GM19043 (cell line): ENCODE results near the gene PDZD7.
"Not testable (repeated sequence)": the region's sequence is repeated elsewhere in the genome, so short reads cannot be mapped to it uniquely, and the experiment has no call there.

Experiments
- ATAC-seq: cut with Tn5 transposase; IDR thresholded peaks from one replicate; pipeline ENCODE4 v1.9.1; 2021; ENCODE audit warnings: low read depth; ENCODE audit not compliant: unreplicated experiment

PDZD7 gene

DNA sequence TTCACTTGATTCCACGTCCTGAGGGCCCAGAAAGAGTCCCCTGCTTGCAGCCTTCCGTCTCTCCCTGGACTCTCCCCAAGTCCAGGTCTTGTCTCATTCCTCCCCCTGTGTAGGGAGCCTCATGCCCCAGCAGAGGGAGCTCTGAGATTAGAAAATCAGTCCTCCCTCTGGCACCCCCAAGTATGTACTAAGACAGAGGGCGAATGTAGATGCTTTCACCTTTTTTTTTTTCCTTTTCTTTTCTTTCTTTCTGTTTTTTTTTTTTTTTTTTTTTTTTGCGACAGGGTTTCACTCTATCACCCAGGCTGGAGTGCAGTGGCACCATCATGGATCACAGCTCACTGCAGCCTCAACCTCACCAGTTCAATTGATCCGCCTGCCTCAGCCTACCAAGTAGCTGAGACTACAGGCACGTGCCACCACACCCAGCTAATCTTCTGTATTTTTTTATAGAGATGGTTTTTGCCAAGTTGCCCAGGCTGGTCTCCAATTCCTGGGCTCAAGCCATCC, 10.4 kb upstream of the PDZD7 start:
- ATAC-seq, result no peak

DNA sequence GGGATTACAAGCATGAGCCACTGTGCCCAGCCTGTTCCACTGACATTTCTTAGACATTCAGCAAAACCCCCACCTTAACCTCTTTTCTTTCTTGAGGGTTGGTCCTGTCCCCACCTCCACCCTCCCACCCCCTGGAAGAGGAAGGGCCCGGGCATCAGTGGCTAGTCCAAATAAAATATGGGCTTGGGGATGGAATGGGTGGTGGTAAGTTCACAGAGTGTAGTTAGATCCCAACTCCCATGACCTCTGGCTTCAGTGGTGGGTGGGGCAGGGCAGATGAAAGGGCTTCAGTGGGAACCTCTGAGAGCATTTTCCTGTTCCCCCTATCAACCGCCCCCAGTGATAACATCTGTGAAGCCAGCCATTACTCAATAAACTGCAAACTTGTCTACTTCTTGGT, 9.9 kb upstream of the PDZD7 start:
- no peak for ATAC-seq

DNA sequence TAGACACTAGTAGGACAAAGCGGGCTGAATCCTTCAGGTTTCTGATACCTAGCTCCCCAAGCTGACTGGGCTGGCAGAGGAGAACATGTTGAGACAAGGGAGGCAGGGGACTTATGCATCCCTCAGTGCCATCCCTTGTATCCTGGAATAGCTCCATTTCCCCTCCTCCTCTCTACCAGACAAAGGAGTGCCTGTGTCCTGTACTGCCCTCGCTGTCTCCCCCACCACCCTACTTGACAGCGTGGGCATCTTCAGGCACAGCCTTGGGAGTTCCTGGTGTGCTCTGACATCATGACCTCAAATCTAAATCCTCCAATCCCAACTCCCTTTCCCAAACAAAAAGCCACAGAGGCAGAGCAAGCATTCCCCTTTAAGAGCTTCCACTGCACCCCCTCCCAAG, 9.1 kb upstream of the PDZD7 start:
- no peak for ATAC-seq

DNA sequence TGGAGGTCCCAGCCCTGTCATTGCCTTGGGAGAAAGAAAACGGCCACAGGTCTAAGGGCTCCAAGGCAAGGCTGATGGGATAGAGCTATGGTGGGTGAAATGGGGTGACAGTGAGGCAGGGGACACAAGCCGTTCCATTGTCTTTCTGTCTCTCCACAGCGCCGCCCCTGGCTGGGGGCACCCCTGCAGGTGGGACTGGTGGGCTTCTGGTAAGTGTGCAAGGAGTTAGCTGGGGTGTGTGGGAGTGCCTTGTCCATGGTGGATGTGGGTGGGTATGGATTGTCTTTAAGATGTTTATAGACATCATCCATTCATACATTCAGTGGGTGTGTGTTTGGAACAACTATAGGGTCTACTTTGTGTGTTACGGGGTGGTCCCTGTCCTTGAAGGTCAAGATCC, 7.6 kb upstream of the PDZD7 start:
- ATAC-seq, result no peak

DNA sequence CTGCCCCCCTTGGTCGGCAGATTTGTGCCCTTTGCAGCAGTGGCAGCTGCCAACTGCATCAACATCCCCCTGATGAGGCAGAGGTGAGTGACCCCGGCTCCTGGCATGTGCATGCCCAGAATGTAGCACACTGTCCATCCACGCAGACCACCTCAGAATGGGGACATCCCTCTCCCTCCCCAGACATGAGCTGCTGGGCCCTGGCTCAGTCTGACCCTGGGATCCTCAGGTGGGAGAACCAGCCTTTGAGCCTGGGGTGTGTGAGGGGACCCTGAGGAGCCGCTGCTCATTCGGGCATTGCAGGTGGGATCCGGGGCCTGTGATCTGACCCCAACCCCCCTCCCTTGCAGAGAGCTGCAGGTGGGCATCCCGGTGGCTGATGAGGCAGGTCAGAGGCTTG, 5.8 kb upstream of the PDZD7 start:
- no peak for ATAC-seq

DNA sequence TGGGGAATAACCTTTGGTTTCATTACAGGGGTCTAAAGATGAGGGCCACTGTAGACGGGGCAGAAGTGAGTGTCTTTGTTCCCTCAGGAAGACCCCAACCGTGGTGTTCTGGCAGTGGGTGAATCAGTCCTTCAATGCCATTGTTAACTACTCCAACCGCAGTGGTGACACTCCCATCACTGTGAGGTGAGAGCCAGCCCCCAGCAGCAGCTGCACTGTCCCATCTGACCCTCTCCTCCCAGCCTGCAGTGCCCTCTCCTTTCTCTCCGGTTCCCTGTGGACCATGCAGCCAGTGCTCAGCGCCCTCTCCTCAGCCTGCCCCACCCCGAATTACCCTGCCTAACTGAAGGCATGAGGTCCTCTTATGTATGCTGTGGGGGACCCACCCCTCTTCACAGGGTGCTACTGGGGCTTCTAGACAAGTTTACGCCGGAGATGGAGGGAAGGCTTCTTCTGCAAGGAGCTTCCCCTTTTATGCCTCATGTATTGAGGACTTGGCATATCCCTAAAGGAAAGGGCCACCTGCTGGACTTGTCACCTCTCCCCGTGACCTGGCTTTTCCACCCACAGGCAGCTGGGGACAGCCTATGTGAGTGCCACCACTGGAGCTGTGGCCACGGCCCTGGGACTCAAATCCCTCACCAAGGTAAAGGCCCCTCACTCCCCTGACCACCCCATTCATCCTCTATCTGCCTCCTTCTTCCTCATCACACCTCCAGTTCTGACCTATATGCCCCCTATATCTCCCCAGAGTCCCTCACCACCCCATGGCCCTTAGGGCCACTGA, 5.2 kb upstream of the PDZD7 start:
- no peak for ATAC-seq

DNA sequence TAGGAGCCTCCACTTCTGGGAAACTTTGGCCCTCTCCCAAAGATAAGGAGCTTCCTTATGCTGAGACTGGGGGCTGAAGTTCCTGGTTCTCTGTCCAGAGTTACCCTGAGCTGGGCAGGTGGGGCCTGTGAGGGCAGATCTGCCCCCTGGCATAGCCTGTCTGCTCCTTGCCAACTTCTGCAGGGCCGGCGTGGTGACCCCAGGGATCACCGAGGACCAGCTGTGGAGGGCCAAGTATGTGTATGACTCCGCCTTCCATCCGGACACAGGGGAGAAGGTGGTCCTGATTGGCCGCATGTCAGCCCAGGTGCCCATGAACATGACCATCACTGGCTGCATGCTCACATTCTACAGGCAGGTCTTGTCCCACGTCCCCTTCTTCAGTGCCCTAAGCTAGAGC, 4.4 kb upstream of the PDZD7 start:
- ATAC-seq, result no peak

DNA sequence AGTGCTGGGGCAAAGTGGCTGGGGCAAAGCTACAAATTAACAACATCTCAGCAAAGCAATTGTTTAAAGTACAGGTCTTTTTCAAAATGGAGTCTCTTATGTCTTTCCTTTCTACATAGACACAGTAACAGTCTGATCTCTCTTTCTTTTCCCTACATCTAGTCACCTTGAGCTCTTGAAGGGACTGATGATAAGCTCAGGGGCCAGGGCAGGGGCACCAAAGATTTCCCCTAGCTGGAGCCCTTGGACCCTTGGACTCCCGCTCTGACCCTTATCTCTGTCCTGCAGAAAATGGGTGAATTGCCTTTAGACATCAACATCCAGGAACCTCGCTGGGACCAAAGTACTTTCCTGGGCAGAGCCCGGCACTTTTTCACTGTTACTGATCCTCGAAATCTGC, 3.5 kb upstream of the PDZD7 start:
- ATAC-seq, result not testable (repeated sequence)

DNA sequence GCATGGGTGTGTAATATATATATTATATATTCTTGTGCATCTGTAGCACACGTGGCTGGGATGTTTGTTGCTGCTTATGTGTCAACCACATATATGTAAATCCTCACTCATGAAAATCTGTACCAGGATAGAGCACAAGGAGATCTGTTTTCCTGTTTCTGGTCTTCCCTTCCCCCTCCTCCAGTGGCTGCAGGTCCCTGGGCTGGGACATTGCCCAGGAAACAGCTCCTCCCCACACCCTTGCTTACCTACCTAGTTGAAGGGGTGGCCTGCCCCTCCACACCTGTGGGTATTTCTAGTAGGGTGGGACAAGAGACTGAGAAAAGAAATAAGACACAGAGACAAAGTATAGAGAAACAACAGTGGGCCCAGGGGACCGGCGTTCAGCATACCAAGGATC, 2.3 kb upstream of the PDZD7 start:
- ATAC-seq, result no peak

DNA sequence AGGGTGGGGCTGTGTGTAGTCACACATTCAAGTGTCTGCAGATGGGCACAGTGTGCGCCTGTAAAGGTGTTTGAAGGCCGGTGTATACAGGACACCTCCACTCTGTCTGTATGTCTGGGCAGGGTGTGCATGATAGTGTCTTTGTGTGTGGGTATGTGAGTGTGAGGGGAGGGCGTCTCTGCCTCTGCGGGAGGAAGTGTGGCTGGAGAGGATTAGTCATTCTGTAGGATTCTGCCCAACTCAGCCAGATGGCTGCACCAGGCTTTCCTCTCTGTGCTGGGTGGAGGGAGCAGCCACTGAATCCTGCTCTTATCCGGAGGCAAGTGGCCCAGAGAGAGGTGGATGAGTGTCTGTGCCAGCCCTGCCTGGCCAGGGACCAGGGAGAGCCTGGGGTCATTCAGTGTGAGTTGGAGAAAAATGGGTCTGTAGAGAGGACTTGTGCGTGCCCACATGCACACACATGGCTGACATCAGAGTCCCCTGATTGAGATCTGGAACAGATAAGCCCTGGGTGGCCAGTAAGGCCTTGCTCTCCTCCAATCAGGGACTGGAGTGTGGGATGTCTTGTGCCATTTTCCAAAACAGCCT, 1.8 kb upstream of the PDZD7 start:
- no peak for ATAC-seq

DNA sequence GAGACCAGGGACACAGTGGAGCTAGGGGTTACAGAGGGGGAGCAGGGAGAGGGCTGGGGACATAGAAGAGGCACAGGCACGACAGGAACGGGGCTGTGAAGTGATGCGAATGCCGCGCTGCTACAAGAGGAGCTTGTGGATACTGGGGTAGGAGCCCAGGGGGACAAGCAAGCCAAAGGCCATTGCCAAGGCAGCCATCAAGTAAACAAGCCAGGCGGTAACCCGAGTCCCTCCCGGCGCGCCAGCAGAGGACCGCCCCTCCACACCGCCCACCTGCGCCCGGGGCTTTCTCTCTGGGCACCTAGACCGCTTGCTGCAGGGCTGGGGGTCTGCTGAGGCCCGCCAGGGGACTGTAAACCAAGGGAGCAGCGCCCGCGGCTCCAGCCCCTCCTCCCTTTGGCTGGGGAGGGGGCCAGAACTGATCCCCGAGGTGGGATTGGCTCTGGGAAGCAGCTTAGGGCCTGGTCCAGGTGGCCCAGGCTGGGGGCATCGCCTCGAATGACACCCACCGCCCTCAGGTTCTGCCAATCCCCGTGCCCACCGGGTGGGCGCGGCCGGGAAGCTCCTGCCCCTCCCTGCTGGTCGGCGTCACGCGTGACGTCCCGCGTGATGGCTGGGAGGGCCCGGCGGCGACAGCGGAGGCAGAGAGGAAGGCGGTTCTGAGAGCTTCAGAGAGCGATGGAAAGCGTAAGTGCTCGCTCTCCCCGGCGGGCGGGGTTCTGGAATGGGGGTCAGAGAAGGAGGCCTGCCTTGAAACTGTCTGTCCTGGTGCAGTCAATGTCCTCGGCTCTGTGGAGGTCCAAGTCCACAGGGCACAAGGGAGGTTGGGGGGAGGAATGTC, 1.1 kb upstream of the PDZD7 start:
- ATAC-seq, result no peak

DNA sequence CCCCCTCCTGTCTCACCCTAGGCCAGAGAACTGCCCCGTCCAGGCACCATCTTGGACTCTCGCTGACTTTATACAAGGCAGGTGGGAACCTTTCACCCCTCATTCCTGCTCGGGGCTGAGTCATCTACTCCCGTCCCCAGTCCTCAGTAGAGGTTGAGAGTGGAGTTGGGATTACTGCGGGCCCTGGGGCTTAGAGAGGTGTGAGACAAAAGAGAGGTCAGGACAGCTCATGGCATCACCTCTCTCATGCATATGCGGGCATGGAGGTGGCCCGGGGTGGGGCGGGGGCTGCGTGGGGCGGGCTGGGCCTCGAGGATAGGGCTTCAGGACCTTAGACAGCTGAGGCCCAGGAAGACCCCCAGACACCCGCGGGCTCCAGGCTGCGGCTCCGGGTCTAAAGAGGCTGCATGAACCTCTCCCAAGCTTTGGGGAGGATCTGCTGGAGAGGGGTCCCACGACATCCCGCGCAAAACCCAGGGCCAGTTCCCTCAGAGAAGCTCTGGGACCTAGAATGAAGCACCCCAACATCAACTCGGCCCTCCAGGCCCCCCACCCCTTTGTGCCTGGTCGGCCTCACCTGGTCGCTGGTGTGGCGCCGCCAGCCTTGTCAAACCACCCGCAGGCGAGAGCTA, 317 bp downstream of the PDZD7 start:
- ATAC-seq, result no peak

DNA sequence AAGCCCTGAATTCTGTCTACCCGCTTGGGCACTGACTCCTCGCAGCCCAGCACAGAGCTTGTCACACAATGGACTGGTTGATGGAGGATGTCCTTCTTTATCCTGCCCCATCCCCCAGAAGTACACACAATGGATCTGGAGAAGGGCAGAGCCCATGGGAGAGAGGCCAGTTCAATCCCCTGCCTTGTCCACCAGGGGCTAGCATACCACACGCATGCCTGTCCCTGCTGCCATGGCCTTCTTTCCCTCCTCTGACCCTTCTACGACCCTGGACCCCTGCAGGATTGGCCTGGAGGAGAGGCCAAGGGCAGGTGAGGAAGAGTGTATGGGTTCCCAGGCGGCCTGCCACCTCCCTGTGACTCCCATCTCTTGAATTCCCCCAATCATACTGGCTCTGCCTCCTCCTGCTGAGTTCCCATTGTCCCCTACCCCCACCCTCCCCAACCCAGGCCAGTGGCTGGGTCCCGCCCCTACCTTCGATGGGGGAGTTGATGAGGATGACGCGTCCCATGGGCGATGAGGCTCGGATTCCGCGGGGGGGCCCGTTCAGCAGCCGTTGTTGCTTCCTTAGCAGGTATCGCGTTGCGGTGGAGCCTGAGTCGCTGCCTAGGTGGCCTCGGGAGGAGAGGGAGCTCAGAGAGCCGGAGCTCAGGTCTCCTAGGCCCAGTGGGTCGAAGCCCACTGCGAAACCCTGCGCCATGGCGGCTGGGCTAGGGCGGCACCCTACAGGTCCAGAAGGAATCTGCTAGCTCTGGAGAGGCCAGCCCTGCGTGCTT, 1.2 kb downstream of the PDZD7 start:
- ATAC-seq, result no peak

DNA sequence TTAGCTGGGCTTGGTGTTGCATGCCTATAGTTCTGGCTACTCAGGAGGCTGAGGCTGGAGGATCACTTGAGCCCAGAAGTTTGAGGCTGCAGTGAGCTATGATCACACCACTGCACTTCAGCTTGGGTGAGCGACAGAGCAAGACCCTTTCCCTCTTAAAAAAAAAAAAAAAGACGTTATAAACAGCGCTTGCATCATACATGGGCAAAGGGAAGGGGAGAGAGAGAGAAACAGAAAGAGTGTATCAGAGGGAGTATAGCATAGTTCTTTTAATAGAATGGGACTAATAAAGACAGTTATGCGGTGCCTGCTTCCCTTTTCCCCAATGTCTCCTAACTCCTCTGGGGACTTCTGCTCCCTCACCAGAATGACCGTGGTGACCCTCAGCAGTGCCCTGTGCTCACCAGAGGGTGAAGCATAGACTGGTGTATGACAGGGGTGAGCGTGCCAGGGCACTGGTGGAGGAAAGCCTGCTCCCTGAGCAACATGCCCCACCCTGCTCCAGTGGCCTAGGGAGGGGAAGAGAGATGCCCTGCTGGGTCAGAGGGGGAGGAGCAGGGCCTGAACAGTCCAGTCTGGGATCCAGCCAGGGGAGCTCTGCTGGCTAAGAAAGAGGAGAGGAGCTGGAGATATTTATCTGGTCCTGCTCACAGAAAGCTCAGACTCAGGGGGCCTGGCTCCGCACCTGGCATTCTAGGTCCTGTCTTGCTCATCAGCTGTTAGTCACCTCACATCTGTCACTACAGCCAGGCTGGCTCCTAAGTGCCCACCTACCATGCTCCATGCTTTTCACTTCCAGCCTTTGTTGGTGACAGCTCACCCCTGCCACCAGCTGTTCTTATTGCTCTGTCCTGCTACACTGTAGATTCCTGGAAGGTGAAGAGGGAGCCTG, 2.2 kb downstream of the PDZD7 start:
- no peak for ATAC-seq

DNA sequence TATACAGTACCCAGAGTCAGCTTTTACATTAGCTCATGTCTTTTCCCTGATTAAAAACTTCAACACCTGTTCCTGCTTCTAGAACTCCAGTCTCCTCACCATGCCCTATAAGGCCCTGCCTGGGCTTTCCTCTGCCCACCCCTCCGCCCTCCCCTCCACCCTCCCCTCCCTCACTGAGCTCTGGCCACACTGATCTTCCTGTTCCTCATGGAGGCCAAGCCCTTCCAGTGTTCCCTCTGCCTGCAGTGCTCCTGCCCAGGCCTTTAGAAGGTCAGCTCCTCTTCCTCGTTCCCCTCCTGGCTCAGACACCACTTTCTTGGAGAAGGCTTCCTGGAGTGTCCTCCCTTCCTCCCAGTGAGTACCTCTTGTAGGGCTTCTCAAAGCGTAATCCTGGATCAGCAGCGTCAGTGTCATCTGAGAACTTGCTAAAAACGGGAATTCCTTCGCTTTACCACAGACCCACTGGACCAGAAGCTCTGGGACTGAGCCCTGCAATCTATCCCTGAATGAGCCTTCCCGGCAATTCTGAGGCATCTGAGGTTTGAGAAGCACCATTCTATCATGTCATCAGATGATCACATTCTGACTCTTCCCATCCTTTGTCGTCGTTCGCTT, 3.7 kb downstream of the PDZD7 start:
- no peak for ATAC-seq

DNA sequence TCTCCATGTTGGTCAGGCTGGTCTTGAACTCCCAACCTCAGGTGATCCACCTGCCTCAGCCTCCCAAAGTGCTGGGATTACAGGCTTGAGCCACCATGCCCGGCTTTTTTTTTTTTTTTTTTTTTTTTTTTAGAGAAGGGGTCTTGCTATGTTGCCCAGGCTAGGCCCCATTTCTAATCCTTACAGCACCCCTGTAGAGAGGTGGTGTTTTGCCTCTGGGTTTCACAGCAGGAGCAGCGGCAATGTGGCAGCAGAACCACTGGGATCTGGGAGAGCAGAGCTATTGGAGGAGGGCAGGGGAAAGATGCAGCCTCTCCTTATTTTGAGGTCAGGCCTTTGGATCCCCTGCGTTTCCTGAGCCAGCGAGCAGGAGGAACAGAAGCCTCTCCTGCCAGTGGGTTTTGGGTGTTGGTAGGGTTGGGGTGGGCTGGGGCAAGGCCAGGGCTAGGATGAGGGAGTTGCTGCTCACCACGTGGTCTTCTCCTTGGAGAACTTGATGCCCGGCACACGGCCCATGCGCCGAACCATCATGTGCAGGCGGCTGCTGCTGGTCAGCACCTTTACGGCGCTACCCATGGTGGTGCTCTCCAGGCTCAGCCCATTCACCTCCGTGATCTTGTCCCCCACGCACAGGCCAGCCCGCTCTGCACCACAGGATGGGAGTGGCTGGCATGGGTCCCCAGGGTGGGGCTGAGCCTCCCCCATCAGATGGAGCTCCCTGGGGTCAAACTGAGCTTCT, 7.8 kb downstream of the PDZD7 start:
- no peak for ATAC-seq

DNA sequence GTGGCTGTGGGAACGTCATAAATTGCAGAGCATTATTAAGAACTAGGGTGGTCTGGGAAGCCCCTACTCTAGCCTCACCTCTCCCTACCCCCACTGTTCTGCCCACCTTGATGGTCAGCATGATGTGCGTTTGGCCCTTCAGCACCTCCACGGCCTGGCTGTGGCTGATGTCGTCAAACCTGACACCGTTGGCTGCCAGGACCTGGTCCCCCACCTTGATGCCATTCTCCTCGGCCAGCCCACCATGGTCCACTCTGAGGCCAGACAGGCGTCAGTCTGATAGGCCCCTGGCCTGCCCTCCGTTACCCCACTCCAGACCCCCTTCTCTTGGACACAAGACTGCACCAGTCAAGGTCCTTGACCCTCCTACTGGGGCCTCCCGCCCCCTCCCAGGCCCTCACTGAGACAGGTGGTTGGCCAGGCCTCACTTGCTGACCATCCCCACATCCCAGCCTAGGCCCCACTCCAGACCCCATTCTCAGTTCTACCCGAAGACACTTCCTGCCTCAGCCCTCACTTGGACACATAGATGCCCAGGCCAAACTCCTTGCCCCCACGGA, 9.2 kb downstream of the PDZD7 start:
- ATAC-seq, result no peak

DNA sequence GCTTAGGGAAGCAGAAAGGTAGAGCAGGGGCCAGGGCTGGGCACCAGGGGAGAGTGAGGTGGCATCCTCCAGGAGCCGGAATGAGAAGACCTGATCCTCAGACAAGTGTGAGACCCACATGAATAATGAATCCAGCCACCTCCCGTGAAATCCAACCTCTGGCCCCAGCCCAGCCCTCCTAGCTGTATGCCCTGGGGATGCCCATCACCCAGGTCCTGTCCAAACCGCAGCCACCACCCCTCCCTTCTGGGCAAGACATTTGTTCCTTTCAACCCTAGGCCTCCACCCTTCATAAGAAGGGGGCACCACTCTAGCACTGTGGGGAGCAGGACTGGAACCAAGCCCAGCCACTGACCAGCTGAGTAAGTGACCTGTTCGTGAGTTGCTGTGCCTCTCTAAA, 9.7 kb downstream of the PDZD7 start:
- no peak for ATAC-seq
